ENCODE measurements around the gene KRTAP1-5. TPM values are rescaled to one million over a fixed set of nuclear protein-coding genes. Genes with fewer than 3 reads are reported as not detected.
"Not testable (repeated sequence)": the region's sequence is repeated elsewhere in the genome, so short reads cannot be mapped to it uniquely, and the experiment has no call there.

Gene KRTAP1-5
- total RNA-seq, 1 donor from 2014 or later = not detected

GRCh38 chr17:41057547-41057946 lies 30.5 kb upstream of the KRTAP1-5 start:
- Histone ChIP-seq H3K79me2 (ENCODE audit: low read depth) (no peaks in the 10 kb centered on the region), H3K27me3 (no peaks in the 10 kb centered on the region), H3K9me3 (ENCODE audit: low read depth) (no peaks in the 10 kb centered on the region), H3F3A (ENCODE audit: low read depth) (no peaks in the 10 kb centered on the region), H3K36me3 (no peaks in the 10 kb centered on the region), H2AFZ (replicated peaks) (no peak overlapping the region), H3K4me2 (no peak overlapping the region), H3K4me1 (no peaks in the 10 kb centered on the region), H3K9ac (no peak overlapping the region), H4K20me1 (ENCODE audit: low read depth) (no peaks in the 10 kb centered on the region), H3K4me3 (no peak overlapping the region), H3K27ac (no peak overlapping the region)
- no peaks in the 10 kb centered on the region for H3K36me3 Mint-ChIP-seq
- H3K4me1 Mint-ChIP-seq = peaks cover 10% of the 10 kb centered on the region
- no peaks in the 10 kb centered on the region for H3K9me3 Mint-ChIP-seq
- peaks cover 3% of the 10 kb centered on the region for H3K27me3 Mint-ChIP-seq (ENCODE audit: insufficient read depth, low read depth)
- DNase-seq (ENCODE audit: low spot score) = no peak
- H3K27ac Mint-ChIP-seq = no peak overlapping the region
- H3K4me3 Mint-ChIP-seq = no peak overlapping the region
- TF ChIP-seq EZH2 (IDR thresholded peaks at IDR 0.05) (no peak), EZH2phosphoT487 (IDR thresholded peaks at IDR 0.05) (no peak), CTCF (IDR thresholded peaks at IDR 0.05) (no peak)

GRCh38 chr17:41055130-41055529 lies 28.1 kb upstream of the KRTAP1-5 start, which contains the start of gene KRTAP2-2:
KRTAP2-2 (minus strand) TSS chr17:41055230; CDS start chr17:41055211, 19 bp downstream.
- H3K79me2 ChIP-seq (ENCODE audit: low read depth); H3K27ac ChIP-seq; H3K36me3 ChIP-seq; H3K9me3 Mint-ChIP-seq; H3K27me3 Mint-ChIP-seq (ENCODE audit: insufficient read depth, low read depth); H3K9ac ChIP-seq; H3K4me1 Mint-ChIP-seq; H3K4me3 Mint-ChIP-seq; H2AFZ ChIP-seq (replicated peaks); DNase-seq (ENCODE audit: low spot score); H3F3A ChIP-seq (ENCODE audit: low read depth); H3K27me3 ChIP-seq; H3K9me3 ChIP-seq (ENCODE audit: low read depth); H3K4me1 ChIP-seq; H4K20me1 ChIP-seq (ENCODE audit: low read depth); H3K36me3 Mint-ChIP-seq; H3K4me3 ChIP-seq; H3K27ac Mint-ChIP-seq; H3K4me2 ChIP-seq: not testable (repeated sequence)

GRCh38 chr17:41054556-41054955 lies 27.5 kb upstream of the KRTAP1-5 start:
- H3K27me3 ChIP-seq; H3K4me1 Mint-ChIP-seq; H3K9me3 ChIP-seq (ENCODE audit: low read depth); H3K36me3 ChIP-seq; H3K4me1 ChIP-seq; H3K27ac Mint-ChIP-seq; H3K9ac ChIP-seq; H3K4me2 ChIP-seq; H3K4me3 Mint-ChIP-seq; DNase-seq (ENCODE audit: low spot score); H3K9me3 Mint-ChIP-seq; H3K27ac ChIP-seq; H4K20me1 ChIP-seq (ENCODE audit: low read depth); H3K27me3 Mint-ChIP-seq (ENCODE audit: insufficient read depth, low read depth); H3K4me3 ChIP-seq; H3K36me3 Mint-ChIP-seq; H3F3A ChIP-seq (ENCODE audit: low read depth); H3K79me2 ChIP-seq (ENCODE audit: low read depth); H2AFZ ChIP-seq (replicated peaks): not testable (repeated sequence)

- Histone ChIP-seq H3K4me3 (no peak overlapping the region), H3K4me2 (no peak overlapping the region), H2AFZ (replicated peaks) (no peak overlapping the region), H3K9ac (no peak overlapping the region), H3K79me2 (ENCODE audit: low read depth) (no peaks in the 10 kb centered on the region), H3K27ac (no peak overlapping the region), H3K4me1 (no peaks in the 10 kb centered on the region), H3K36me3 (no peaks in the 10 kb centered on the region), H4K20me1 (ENCODE audit: low read depth) (no peaks in the 10 kb centered on the region), H3F3A (ENCODE audit: low read depth) (no peaks in the 10 kb centered on the region), H3K9me3 (ENCODE audit: low read depth) (no peaks in the 10 kb centered on the region), H3K27me3 (no peaks in the 10 kb centered on the region)
- no peak overlapping the region for H3K4me3 Mint-ChIP-seq
- H3K36me3 Mint-ChIP-seq = no peaks in the 10 kb centered on the region
- no peak for DNase-seq (ENCODE audit: low spot score)
- no peak for TF ChIP-seq EZH2phosphoT487 (IDR thresholded peaks at IDR 0.05)
- TF ChIP-seq EZH2 (IDR thresholded peaks at IDR 0.05) = no peak
- no peak for TF ChIP-seq CTCF (IDR thresholded peaks at IDR 0.05)
- peaks cover 4% of the 10 kb centered on the region for H3K4me1 Mint-ChIP-seq
- no peaks in the 10 kb centered on the region for H3K9me3 Mint-ChIP-seq
- no peak overlapping the region for H3K27ac Mint-ChIP-seq
- H3K27me3 Mint-ChIP-seq (ENCODE audit: insufficient read depth, low read depth) = no peaks in the 10 kb centered on the region
Observed at GRCh38 chr17:41054025-41054424, 27.0 kb upstream of the KRTAP1-5 start.

Data from neural progenitor cell (in vitro differentiated cells).